Esophagus (tissue), 2 donors: Measurements from ENCODE around the gene XXYLT1. TPM values are rescaled to one million over a fixed set of nuclear protein-coding genes. Genes with fewer than 3 reads are reported as not detected.
"Not testable (repeated sequence)": the region's sequence is repeated elsewhere in the genome, so short reads cannot be mapped to it uniquely, and the experiment has no call there.

ENCODE experiments used
- H3K27ac ChIP-seq, 2 donors: one replicate each; pipeline ENCODE4 v1.5.1; 2013; ENCODE audit warnings: low read depth in 2 of 2, mild to moderate bottlenecking in 2 of 2, inconsistent platforms in 1 of 2, low read length in 1 of 2, moderate library complexity in 1 of 2
- H3K27me3 ChIP-seq, 2 donors: one replicate each; pipeline ENCODE4 v1.6.1; 2013; ENCODE audit warnings: low read length in 2 of 2, control low read depth in 1 of 2, mild to moderate bottlenecking in 1 of 2; ENCODE audit not compliant: insufficient read depth in 2 of 2, control insufficient read depth in 1 of 2
- H3K36me3 ChIP-seq, 2 donors: one replicate each; pipeline ENCODE4 v1.6.1; 2013; ENCODE audit warnings: low read length in 1 of 2; ENCODE audit not compliant: control insufficient read depth in 2 of 2, insufficient read depth in 2 of 2
- H3K4me1 ChIP-seq, 2 donors: one replicate each; pipeline ENCODE4 v1.6.1; 2013; ENCODE audit warnings: low read length in 1 of 2; ENCODE audit not compliant: control insufficient read depth in 2 of 2, insufficient read depth in 2 of 2
- H3K4me3 ChIP-seq, 2 donors: one replicate each; pipeline ENCODE4 v1.5.1; 2013; ENCODE audit warnings: low read length in 2 of 2, mild to moderate bottlenecking in 2 of 2, low read depth in 1 of 2, moderate library complexity in 1 of 2
- H3K9me3 ChIP-seq, 2 donors: one replicate each; pipeline ENCODE4 v1.6.1; 2013; ENCODE audit warnings: mild to moderate bottlenecking in 2 of 2, low read depth in 1 of 2, low read length in 1 of 2, moderate library complexity in 1 of 2; ENCODE audit not compliant: control insufficient read depth in 2 of 2, insufficient read depth in 1 of 2
- WGBS, 2 donors: extraction: QIAGEN DNeasy Blood & Tissue Kit; methylation state at CpG; one replicate each; pipeline ENCODE4 v1.1.7; 2013; 5-methylcytosine and 5-hydroxymethylcytosine counted together
- polyA plus RNA-seq, 2 donors: library from polyadenylated mRNA; stranded (reverse); fragments of 200-250 nt; gene quantifications; one replicate each; pipeline ENCODE4 v1.2.3, GENCODE V29; 2013
- donor health status: healthy with polysubstance abuse.
- donor health status: Bipolar disorder and iron deficiency.

Gene XXYLT1
- polyA plus RNA-seq, 2 donors: 10.2 to 10.4 TPM

DNA sequence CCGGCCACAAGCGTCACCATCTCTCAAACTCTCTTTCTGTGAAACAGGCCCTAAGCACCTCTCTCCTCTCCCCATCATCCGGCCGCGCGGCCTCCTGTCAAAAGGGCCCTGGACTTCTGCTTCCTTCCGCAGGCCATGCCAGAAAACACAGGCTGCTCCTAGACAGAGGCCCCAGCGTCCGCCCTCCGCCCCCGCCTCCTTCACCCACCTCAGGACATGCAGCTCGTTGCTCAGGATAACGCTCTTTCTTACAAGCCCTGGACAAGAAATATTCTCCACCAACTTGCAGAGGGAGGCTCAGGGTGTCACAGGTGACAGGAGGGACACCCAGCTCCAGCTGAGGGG, 212.0 kb downstream of the XXYLT1 start:
- Histone ChIP-seq H3K4me3 (no peak overlapping the region), H3K27ac (no peak overlapping the region), H3K9me3 (no peaks in the 10 kb centered on the region), H3K36me3 (no peaks in the 10 kb centered on the region), H3K27me3 (no peaks in the 10 kb centered on the region), H3K4me1 (peaks cover 3 to 7% of the 10 kb centered on the region in 2 donors)
- WGBS, 2 donors: 73 to 82% methylated on average over 13 of the region's 13 CpGs

DNA sequence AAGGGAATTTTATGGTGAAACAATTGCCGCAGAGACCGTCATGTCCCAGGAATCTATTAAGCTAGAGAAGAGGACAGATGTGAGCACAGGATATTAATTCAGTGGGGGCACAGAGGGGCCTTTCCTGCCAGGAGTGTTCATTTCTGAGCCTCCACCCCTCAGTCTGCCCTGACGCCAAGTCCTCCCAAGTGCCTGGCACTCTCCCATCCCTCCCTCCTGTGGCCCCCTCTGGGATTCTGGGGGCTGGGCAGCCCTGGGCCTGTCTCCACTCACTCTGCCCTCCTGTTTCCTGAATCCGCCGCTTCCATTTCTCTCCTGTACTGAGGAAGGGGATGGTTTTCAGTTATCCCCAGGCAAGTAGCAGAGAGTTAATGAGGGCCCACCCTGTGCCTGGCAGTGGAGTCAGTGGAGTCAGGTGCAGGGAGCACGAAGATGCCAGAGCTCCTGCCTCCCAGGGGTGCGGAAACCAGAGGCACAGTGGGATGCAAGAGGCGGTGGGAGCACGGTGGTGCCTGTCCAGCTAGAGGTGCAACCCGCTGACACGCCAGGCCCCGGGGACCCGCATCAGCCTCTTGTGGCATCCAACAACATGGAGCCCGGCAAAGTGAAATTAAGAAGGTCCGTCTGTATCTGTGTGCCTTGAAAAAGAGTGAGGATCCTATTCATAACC, 212.5 kb downstream of the XXYLT1 start:
- H3K27ac ChIP-seq: no peak overlapping the region
- H3K27me3 ChIP-seq: no peaks in the 10 kb centered on the region
- H3K9me3 ChIP-seq: no peaks in the 10 kb centered on the region

GRCh38 chr3:195057716-195058115, 213.2 kb downstream of the XXYLT1 start:
- Histone ChIP-seq H3K36me3 (no peaks in the 10 kb centered on the region), H3K27ac (no peak overlapping the region), H3K27me3 (no peaks in the 10 kb centered on the region), H3K4me1 (no peaks in the 10 kb centered on the region), H3K9me3 (no peaks in the 10 kb centered on the region), H3K4me3 (no peak overlapping the region)
- 94 to 95% methylated on average over 7 of the region's 7 CpGs for WGBS, 2 donors

More for the DNA sequence above, 212.5 kb downstream of the XXYLT1 start:
- WGBS, 2 donors: 88 to 93% methylated on average over 15 of the region's 15 CpGs
- H3K36me3 ChIP-seq: no peaks in the 10 kb centered on the region
- peaks cover 1 to 7% of the 10 kb centered on the region in 2 donors for H3K4me1 ChIP-seq
- no peak overlapping the region for H3K4me3 ChIP-seq

- WGBS, 2 donors: 78 to 80% methylated on average over 5 of the region's 5 CpGs
- Histone ChIP-seq H3K36me3 (no peaks in the 10 kb centered on the region), H3K27me3 (no peaks in the 10 kb centered on the region), H3K4me3 (no peak overlapping the region), H3K9me3 (no peaks in the 10 kb centered on the region), H3K27ac (no peak overlapping the region), H3K4me1 (no peaks in the 10 kb centered on the region)
Measured at GRCh38 chr3:195056506-195056905, 214.5 kb downstream of the XXYLT1 start.

DNA sequence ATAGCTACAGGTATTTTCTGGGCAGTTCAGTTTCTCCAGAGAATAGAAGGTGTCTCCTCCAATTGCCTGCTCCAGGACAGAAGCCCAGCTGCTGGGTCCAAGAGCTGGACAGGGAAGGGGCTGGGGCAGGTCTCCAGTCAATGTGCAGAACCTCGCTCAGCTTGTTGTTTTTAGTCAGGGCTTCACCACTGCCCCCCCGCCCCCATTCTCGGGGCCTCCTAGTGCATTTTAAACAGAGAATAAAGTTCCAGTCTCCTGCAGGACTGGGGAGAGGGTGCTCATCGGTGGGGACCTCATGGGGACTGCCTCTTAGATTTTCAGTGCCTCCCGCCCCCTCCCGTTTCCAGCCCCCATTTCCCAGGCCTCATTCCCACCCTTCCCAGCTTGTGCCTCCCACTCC, 216.6 kb downstream of the XXYLT1 start:
- WGBS, 2 donors: 85 to 90% methylated on average over 6 of the region's 6 CpGs
- H3K4me3 ChIP-seq: no peak overlapping the region
- H3K36me3 ChIP-seq: no peaks in the 10 kb centered on the region
- no peaks in the 10 kb centered on the region for H3K9me3 ChIP-seq
- no peaks in the 10 kb centered on the region for H3K27me3 ChIP-seq
- H3K4me1 ChIP-seq: no peaks in the 10 kb centered on the region
- H3K27ac ChIP-seq: no peak overlapping the region

DNA sequence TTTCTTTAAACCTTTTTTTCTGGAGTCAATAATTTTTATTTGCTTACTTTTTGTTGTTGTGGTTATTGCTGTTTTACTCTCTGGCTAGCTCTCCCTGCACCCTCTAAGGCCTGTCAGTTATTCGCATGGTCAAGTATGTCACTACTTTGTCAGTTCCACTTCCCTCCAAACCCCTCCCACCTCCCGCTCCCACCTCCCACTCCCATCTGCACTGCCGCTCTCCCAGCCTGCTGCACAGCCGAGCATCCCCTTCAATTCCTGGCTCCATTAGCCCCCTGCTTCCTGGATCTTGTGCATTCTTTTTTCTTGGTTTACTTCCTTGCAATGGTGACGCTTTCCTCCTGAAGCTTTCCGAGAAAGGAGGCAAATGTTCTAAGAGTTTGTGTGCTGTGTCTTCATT, 218.0 kb downstream of the XXYLT1 start:
- WGBS, 2 donors: 78 to 83% methylated on average over 6 of the region's 6 CpGs
- no peak overlapping the region for H3K4me3 ChIP-seq

DNA sequence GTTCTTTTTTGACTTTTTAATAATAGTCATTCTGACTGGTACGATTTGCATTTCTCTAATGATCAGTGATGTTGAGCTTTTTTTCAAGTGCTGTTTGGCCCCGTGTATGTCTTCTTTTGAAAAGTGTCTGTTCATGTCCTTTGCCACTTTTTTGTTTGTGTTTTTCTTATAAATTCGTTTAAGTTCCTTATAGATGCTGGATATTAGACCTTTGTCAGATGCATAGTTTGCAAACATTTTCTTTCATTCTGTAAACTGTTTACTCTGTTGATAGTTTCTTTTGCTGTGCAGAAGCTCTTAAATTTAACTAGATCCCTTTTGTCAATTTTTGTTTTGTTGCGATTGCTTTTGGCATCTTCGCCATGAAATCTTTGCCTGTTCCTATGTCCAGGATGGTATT, 220.7 kb downstream of the XXYLT1 start:
- not testable (repeated sequence) for H3K9me3 ChIP-seq, H3K27ac ChIP-seq, H3K4me1 ChIP-seq, H3K4me3 ChIP-seq, H3K36me3 ChIP-seq, H3K27me3 ChIP-seq
- WGBS, 2 donors: 80 to 81% methylated on average over 5 of the region's 5 CpGs

More for the DNA sequence above, 218.0 kb downstream of the XXYLT1 start:
- H3K36me3 ChIP-seq: no peaks in the 10 kb centered on the region
- H3K9me3 ChIP-seq: no peaks in the 10 kb centered on the region
- H3K27me3 ChIP-seq: no peaks in the 10 kb centered on the region
- H3K27ac ChIP-seq: no peak overlapping the region
- no peaks in the 10 kb centered on the region for H3K4me1 ChIP-seq

DNA sequence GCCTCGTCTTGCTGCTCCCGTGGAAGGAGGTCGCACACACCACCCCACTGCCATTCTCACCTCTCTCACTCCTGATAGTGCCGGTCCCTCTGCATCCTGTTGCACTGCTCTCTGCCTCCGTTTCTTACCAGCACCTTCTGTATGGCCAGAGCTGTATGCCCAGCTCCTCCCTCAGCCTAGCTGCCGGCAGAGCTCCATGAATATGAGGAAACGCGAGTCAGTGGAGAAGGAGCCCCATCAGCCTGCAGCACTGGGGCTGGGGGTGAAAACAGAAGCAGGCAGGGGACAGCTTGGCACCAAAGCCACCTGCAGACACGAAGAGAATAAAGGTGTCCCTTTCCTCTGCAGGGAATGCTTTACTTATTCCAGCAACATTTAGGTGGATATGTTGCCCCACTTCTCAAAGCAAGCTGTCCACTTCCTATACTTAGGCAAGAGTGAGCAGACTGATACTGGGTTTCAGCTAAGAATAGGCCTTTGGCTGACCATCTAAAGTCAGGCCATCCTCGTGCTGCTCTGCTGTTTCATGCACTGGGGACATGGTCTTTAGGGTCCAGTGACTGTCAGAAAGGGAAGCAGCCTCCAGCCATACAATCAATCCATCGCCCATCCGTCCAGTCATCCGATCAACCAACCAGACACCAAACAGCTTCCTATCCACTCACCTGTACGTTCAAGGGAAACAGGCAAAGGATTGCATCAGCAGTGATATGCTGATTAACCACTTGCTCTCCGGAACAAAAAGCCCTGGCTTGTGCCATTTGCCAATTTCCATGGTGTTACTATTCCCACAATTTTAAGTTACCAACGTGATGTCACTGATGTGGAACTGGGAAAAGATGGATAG, 222.7 kb downstream of the XXYLT1 start:
- no peak overlapping the region for H3K27ac ChIP-seq
- H3K9me3 ChIP-seq: no peaks in the 10 kb centered on the region
- H3K4me3 ChIP-seq: no peak overlapping the region
- H3K4me1 ChIP-seq: no peaks in the 10 kb centered on the region
- no peaks in the 10 kb centered on the region for H3K27me3 ChIP-seq
- WGBS, 2 donors: 68 to 78% methylated on average over 16 of the region's 16 CpGs
- H3K36me3 ChIP-seq: no peaks in the 10 kb centered on the region

- Histone ChIP-seq H3K4me1 (no peaks in the 10 kb centered on the region), H3K27ac (no peak overlapping the region), H3K9me3 (no peaks in the 10 kb centered on the region), H3K36me3 (no peaks in the 10 kb centered on the region), H3K27me3 (no peaks in the 10 kb centered on the region), H3K4me3 (no peak overlapping the region)
- 72 to 74% methylated on average over 3 of the region's 3 CpGs for WGBS, 2 donors
Measured at GRCh38 chr3:195047536-195047935, 223.4 kb downstream of the XXYLT1 start.

- no peak overlapping the region for H3K27ac ChIP-seq
- no peaks in the 10 kb centered on the region for H3K4me1 ChIP-seq
- no peak overlapping the region for H3K4me3 ChIP-seq
- H3K36me3 ChIP-seq: no peaks in the 10 kb centered on the region
- WGBS, 2 donors: 84% methylated on average over 6 of the region's 6 CpGs
- no peaks in the 10 kb centered on the region for H3K27me3 ChIP-seq
- H3K9me3 ChIP-seq: no peaks in the 10 kb centered on the region
Measured at GRCh38 chr3:195046441-195046840, 224.5 kb downstream of the XXYLT1 start.
